Activated T-helper 17 cell treated with anti-CD3 and anti-CD28 coated beads, Interleukin-2, amount 50 U/mL, for 72 hours (primary cell): ENCODE results near the gene PPP2R2D. TPM values are rescaled to one million over a fixed set of nuclear protein-coding genes. Genes with fewer than 3 reads are reported as not detected.
"Not testable (repeated sequence)": the region's sequence is repeated elsewhere in the genome, so short reads cannot be mapped to it uniquely, and the experiment has no call there.

Source experiments
- ATAC-seq: fragments of 150-1000 bp; cut with Tn5 transposase; replicated peaks from 2 replicates; pipeline ENCODE4 v1.10.0; 2021; ENCODE audit warnings: mild to moderate bottlenecking, moderate library complexity
- H3K27ac Mint-ChIP-seq: one replicate; pipeline ENCODE4 v1.8.0; 2022; ENCODE audit warnings: mixed read lengths
- H3K27me3 Mint-ChIP-seq: one replicate; pipeline ENCODE4 v1.8.0; 2022; ENCODE audit warnings: mixed read lengths
- H3K36me3 Mint-ChIP-seq: one replicate; pipeline ENCODE4 v1.8.0; 2022; ENCODE audit warnings: low read depth, mild to moderate bottlenecking, mixed read lengths
- H3K4me1 Mint-ChIP-seq: one replicate; pipeline ENCODE4 v1.8.0; 2022; ENCODE audit warnings: mixed read lengths
- H3K4me3 Mint-ChIP-seq: one replicate; pipeline ENCODE4 v1.8.0; 2022; ENCODE audit warnings: mild to moderate bottlenecking, mixed read lengths
- H3K9me3 Mint-ChIP-seq: one replicate; pipeline ENCODE4 v1.8.0; 2022; ENCODE audit warnings: mixed read lengths
- total RNA-seq, 2 donors: library from RNA; stranded (reverse); gene quantifications; one replicate each; pipeline ENCODE4 v1.2.3, GENCODE V29; 2022

The PPP2R2D gene
- total RNA-seq, 2 donors from 2014 or later, result 31.6 to 46.4 TPM

DNA sequence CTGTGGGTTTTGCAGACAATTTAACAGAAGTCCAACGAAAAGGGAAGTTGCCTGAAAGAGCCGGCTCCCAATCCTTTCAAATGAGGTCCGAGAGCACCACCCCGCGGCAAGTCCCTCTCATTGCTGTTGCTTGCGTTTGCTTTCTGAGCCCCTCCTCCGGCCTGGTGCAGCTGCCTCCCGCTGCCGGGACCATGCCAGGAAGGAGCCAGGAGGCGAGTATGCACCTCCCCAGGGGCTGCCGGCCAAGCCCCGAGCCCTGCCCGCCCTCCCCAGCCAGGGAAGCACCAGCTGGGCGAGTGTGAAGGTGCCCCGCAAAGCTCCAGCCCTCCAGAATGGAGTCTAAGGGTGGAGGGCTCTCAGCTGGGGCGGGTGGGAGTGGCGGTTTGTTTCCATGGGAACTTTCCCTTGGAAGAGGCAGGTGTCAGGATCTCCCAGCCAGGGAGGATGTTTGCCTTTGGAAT, 25.8 kb upstream of the PPP2R2D start:
- ATAC-seq, result peak; percentile 26
- H3K27ac Mint-ChIP-seq, result no peak overlapping the region
- H3K36me3 Mint-ChIP-seq, result no peaks in the 10 kb centered on the region
- no peaks in the 10 kb centered on the region for H3K4me1 Mint-ChIP-seq
- H3K4me3 Mint-ChIP-seq, result no peak overlapping the region
- peaks cover 23% of the 10 kb centered on the region for H3K27me3 Mint-ChIP-seq
- no peaks in the 10 kb centered on the region for H3K9me3 Mint-ChIP-seq

- Mint-ChIP-seq H3K4me1 (no peaks in the 10 kb centered on the region), H3K4me3 (no peak overlapping the region), H3K27me3 (peaks cover 23% of the 10 kb centered on the region), H3K36me3 (no peaks in the 10 kb centered on the region), H3K9me3 (no peaks in the 10 kb centered on the region), H3K27ac (no peak overlapping the region)
- ATAC-seq, result no peak
These were observed 25.3 kb upstream of the PPP2R2D start for GRCh38 chr10:131875501-131875900.

DNA sequence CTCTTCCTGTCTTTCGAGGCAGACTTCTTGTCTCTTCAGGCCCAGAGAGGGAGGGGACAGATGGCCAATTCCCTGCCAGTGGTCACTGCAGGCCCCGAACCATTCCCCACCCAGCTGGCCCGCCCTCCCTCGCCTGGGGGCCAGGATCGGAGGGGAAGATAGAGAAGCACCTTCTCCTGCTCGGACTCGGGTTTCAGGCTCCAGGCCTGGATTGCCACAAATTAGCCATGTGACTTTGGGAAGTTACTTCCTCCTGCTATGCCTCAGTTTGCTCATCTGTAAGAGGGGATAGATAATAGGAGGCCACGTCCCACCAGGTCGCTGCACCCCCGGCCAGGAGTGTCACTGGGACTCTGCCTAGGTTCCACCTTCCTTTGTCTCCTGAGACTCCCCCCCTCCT, 24.8 kb upstream of the PPP2R2D start:
- peaks cover 23% of the 10 kb centered on the region for H3K27me3 Mint-ChIP-seq
- no peak for ATAC-seq
- no peaks in the 10 kb centered on the region for H3K9me3 Mint-ChIP-seq
- no peak overlapping the region for H3K27ac Mint-ChIP-seq
- H3K36me3 Mint-ChIP-seq, result no peaks in the 10 kb centered on the region
- no peaks in the 10 kb centered on the region for H3K4me1 Mint-ChIP-seq
- no peak overlapping the region for H3K4me3 Mint-ChIP-seq

DNA sequence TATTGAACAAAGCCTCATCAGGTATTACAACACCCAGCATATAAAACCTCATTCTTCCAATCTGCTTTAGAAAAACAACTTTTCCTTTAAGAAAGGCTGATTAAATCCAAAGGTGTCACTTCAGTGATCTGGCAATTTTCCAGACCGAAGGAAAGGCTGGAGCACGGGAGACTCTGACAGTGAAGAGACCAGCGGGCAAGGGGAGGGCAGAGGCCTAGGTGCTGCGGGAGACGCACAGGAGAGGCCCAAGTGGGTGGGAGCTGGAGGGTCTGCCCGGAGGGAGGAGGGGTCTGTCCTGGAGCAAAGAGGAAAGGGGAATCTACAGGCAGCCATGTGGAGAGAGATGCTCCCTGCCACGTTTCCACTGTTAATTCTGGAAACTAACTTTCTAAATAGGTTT, 24.3 kb upstream of the PPP2R2D start:
- H3K36me3 Mint-ChIP-seq, result no peaks in the 10 kb centered on the region
- no peak overlapping the region for H3K27ac Mint-ChIP-seq
- peaks cover 25% of the 10 kb centered on the region for H3K27me3 Mint-ChIP-seq
- no peaks in the 10 kb centered on the region for H3K4me1 Mint-ChIP-seq
- H3K9me3 Mint-ChIP-seq, result no peaks in the 10 kb centered on the region
- no peak overlapping the region for H3K4me3 Mint-ChIP-seq
- no peak for ATAC-seq

GRCh38 chr10:131880016-131880590, 20.7 kb upstream of the PPP2R2D start:
- ATAC-seq, result no peak
- Mint-ChIP-seq H3K27ac (no peak overlapping the region), H3K9me3 (no peaks in the 10 kb centered on the region), H3K4me3 (no peak overlapping the region), H3K4me1 (no peaks in the 10 kb centered on the region), H3K27me3 (peaks cover 17% of the 10 kb centered on the region), H3K36me3 (no peaks in the 10 kb centered on the region)

DNA sequence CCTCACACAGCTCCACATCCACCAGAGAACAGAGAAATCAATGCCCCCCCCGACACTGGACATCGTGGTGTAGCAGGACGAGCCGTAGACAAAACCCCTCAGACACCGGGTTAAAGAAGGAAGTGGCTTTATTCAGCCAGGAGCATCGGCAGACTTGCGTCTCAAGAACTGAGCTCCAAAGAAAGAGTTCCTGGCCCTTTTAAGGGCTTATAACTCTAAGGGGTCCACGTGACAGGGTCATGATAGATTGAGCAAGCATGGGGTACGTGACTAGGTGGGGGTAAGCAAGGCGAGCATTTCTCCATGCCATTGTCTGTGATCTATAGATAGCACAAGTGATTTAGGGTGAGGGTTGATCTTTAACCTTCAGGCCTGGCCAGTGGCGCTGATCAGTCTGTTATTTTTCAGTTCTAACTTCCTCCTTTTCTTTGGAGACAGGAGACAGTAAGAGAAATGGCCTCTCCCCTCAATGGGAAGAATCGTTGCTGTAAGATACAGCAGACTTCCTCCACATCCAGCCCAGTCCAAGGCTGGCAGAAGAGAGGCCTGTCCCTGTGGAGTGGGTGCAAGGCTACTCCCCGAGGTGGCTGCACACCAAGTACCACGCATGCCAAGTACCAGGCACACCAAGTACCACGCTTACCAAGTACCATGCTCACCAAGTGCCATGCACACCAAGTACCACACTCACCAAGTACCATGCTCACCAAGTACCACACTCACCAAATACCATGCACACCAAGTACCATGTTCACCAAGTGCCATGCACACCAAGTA, 19.5 kb upstream of the PPP2R2D start:
- H3K27me3 Mint-ChIP-seq, result peaks cover 14% of the 10 kb centered on the region
- no peaks in the 10 kb centered on the region for H3K4me1 Mint-ChIP-seq
- H3K9me3 Mint-ChIP-seq, result no peaks in the 10 kb centered on the region
- no peak overlapping the region for H3K27ac Mint-ChIP-seq
- no peak for ATAC-seq
- no peaks in the 10 kb centered on the region for H3K36me3 Mint-ChIP-seq
- H3K4me3 Mint-ChIP-seq, result no peak overlapping the region

GRCh38 chr10:131882151-131882550, 18.7 kb upstream of the PPP2R2D start:
- Mint-ChIP-seq H3K27ac (no peak overlapping the region), H3K36me3 (no peaks in the 10 kb centered on the region), H3K9me3 (no peaks in the 10 kb centered on the region), H3K4me1 (no peaks in the 10 kb centered on the region), H3K4me3 (no peak overlapping the region), H3K27me3 (peaks cover 9% of the 10 kb centered on the region)
- no peak for ATAC-seq

DNA sequence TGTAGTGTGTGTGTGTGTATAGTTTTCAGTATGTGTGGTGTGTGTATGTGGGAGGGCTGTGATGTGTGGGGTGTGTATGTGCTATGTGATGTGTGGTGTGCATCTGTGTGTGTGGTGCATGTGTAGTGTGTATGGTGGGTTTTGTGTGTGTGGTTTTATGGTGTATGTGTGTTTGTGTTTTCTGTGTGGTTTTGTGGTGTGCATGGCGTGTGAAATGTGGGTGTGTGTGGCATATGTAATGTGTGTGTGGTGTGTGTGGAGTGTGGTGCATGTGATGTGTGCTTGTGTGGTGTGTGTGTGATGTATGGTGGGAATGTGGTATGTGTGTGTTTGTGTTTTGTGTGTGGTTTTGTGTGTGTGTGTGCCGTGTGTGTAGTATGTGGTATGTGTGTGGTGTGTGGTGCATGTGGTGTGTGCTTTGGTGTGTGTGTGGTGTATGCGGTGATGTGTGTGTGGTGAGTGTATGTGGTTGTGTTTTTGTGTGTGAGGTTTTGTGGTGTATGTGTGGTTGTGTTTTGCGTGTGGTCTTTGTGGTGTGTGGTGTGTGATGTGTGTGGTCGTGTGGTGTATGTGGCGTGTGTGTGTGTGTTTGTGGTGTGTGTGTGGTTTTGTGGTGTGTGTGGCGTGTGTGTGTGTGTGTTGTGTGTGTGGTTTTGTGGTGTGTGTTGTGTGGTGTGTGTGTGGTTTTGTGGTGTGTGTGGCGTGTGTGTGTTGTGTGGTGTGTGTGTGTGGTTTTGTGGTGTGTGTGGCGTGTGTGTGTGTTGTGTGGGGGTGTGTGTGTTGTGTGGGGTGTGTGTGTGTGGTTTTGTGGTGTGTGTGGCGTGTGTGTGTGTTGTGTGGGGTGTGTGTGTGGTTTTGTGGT, 18.0 kb upstream of the PPP2R2D start:
- ATAC-seq, result no peak
- Mint-ChIP-seq H3K9me3 (no peaks in the 10 kb centered on the region), H3K4me3 (no peak overlapping the region), H3K27me3 (peaks cover 6% of the 10 kb centered on the region), H3K36me3 (no peaks in the 10 kb centered on the region), H3K27ac (no peak overlapping the region), H3K4me1 (no peaks in the 10 kb centered on the region)

GRCh38 chr10:131883621-131884393, 17.0 kb upstream of the PPP2R2D start:
- H3K36me3 Mint-ChIP-seq, H3K27me3 Mint-ChIP-seq, H3K27ac Mint-ChIP-seq, ATAC-seq, H3K9me3 Mint-ChIP-seq, H3K4me1 Mint-ChIP-seq, H3K4me3 Mint-ChIP-seq: not testable (repeated sequence)

- Mint-ChIP-seq H3K27ac (no peak overlapping the region), H3K36me3 (no peaks in the 10 kb centered on the region), H3K27me3 (peaks cover 3% of the 10 kb centered on the region), H3K4me1 (no peaks in the 10 kb centered on the region), H3K9me3 (no peaks in the 10 kb centered on the region), H3K4me3 (no peak overlapping the region)
- peak; percentile 97 for ATAC-seq
These were observed 15.2 kb upstream of the PPP2R2D start for GRCh38 chr10:131885391-131886165.

GRCh38 chr10:131886237-131886636, 14.6 kb upstream of the PPP2R2D start:
- ATAC-seq, result no peak
- H3K27ac Mint-ChIP-seq, result no peak overlapping the region
- no peaks in the 10 kb centered on the region for H3K36me3 Mint-ChIP-seq
- H3K9me3 Mint-ChIP-seq, result no peaks in the 10 kb centered on the region
- no peak overlapping the region for H3K4me3 Mint-ChIP-seq
- H3K27me3 Mint-ChIP-seq, result no peaks in the 10 kb centered on the region
- H3K4me1 Mint-ChIP-seq, result no peaks in the 10 kb centered on the region

DNA sequence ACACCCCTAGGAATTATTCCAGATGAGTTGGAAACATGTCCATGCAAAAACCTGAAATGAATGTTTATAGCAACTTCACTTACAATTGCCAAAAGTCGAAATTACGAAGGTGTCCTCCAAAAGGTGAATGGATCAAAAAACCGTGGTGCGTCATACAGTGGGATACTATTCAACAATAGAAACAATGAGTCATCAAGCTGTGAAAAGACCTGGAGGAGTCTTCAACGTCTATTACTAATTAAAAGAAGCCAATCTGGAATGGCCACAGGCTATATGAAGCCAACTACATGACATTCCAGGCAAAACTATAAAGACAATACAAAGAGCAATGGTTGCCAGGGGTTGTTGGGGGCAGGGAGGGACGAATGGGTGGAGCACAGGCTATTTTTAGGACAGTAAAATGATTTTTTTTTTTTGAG, 12.6 kb upstream of the PPP2R2D start:
- ATAC-seq, result no peak
- Mint-ChIP-seq H3K36me3 (no peaks in the 10 kb centered on the region), H3K4me3 (no peak overlapping the region), H3K4me1 (no peaks in the 10 kb centered on the region), H3K27me3 (no peaks in the 10 kb centered on the region), H3K27ac (no peak overlapping the region), H3K9me3 (no peaks in the 10 kb centered on the region)

GRCh38 chr10:131889755-131890154, 11.1 kb upstream of the PPP2R2D start:
- no peak overlapping the region for H3K27ac Mint-ChIP-seq
- ATAC-seq, result no peak
- H3K4me1 Mint-ChIP-seq, result no peaks in the 10 kb centered on the region
- H3K9me3 Mint-ChIP-seq, result no peaks in the 10 kb centered on the region
- no peaks in the 10 kb centered on the region for H3K36me3 Mint-ChIP-seq
- no peak overlapping the region for H3K4me3 Mint-ChIP-seq
- H3K27me3 Mint-ChIP-seq, result no peaks in the 10 kb centered on the region
